ENCODE data around the gene BARHL1. TPM values are rescaled to one million over a fixed set of nuclear protein-coding genes. Genes with fewer than 3 reads are reported as not detected.

BARHL1 gene
- total RNA-seq, 1 donor from 2014 or later = not detected

DNA sequence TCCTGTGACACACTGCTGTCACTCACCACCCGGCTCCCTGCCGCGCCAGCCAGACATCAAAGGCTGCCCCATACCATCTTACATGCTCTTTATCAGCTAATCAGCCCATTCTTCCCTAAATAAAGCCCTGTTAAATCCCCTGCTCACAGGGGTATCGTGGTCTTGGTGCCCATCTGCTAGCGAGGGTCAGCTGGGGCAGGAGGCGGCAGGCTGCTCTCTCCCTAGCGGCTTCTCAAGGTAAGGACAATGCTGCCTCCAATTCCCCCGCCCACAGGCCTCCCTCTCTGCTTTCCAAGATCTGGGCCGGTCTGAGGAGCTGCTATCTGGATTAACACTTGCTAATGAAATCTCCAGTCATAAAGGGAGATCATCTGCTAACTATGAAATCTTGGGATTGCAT lies 26.8 kb downstream of the BARHL1 start:
- intact Hi-C loops (cut with micrococcal nuclease) = no loop called here

- intact Hi-C loops (cut with micrococcal nuclease) = no loop called here
Observed at GRCh38 chr9:132609829-132610228, 27.4 kb downstream of the BARHL1 start.

DNA sequence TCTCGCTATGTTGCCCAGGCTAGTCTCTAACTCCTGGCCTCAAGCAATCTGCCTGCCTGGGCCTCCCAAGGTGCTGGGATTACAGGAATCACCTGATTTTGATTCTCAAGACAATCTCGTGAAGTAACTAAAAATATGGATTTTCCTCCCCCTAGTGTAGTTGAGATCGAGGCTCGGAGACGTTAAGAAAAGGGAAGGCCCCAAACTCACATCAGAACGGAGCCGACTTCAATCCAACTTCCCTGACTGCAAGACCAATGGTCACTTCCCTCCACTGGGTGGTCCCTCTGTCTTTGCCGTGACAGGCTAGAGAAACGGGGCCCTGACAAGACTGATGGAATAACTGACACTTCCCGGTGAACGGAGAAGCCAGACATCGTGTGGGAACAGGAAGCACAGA lies 28.3 kb downstream of the BARHL1 start:
- intact Hi-C loops (cut with micrococcal nuclease) = no loop called here

DNA sequence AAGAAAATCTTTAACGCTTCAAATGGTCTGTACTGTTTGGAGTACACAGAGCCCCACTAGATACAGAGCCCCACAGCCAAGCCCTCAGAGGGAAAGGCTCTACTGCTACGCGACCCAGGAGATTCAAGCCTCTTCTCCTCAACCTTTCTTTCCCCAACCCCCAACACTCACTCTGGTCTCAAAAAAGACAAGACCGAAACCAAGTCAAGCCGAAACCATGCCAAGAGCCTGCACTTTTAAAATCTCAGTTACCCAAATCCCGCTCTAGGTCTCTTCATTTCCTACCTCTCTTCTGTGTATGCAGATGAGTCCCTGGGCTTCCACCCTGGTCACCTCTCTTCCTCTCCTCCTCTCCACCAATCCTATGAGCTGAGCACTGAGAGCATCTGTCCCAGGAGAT lies 31.9 kb downstream of the BARHL1 start:
- intact Hi-C loops (cut with micrococcal nuclease) = no loop called here

DNA sequence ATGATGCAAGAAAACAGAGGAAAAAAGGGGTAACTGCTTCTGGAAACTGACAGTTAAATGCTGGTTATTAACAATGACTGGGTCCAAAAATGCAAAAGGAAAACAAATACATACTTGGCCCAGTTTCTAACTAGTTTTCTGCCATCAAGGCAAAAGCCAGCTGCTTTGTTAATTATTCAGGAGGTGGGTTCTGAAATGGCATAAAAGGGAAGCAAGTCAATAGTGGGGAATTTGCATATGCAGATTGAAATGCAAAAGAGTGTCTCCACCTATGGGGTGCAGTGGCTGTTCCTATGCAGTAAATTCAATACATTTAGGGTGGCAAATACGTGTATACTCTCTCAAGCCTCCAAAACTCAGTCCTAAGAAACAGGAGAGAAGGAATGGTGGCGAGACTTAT lies 33.4 kb downstream of the BARHL1 start:
- intact Hi-C loops (cut with micrococcal nuclease) = no loop called here

DNA sequence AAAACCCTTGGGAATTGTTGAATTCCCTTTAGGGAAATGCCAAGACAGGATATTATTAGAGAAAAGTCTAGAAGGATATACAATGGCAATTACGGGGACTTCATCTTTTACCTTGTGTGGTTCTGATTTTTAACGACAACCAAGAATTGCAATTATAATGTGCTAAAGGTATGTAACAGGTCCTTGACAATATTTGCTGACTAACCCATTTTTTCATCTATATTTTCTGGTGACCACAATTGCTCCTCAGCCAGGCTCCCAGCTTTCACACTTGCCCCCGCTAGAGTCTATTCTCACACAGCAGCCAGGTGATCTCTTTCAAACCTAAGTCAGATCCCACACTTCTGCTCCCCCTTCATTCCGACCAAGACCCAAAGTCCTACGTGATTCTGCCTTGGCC lies 34.3 kb downstream of the BARHL1 start:
- intact Hi-C loops (cut with micrococcal nuclease) = no loop called here

DNA sequence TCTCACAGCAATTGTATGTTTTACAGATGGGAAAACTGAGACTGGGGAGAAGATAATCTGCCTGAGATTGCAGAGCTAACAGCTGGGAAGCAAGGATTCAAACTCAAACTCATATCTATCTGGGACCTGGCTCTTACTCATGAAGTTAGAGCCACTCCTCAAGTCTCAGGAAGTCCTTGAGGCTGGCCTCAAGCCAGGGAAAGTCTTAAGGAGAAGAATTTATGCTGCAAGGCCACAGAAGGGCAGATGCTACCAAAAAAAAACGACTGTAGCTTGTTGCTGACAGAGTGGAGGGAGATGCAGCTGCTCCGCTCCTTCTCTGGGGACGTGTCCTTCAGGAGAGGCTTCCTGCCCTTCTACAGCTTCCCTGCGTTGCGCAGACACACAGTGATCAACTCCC lies 39.8 kb downstream of the BARHL1 start:
- intact Hi-C loops (cut with micrococcal nuclease) = no loop called here

GRCh38 chr9:132626285-132626684 lies 43.9 kb downstream of the BARHL1 start:
- intact Hi-C loops (cut with micrococcal nuclease) = no loop called here

DNA sequence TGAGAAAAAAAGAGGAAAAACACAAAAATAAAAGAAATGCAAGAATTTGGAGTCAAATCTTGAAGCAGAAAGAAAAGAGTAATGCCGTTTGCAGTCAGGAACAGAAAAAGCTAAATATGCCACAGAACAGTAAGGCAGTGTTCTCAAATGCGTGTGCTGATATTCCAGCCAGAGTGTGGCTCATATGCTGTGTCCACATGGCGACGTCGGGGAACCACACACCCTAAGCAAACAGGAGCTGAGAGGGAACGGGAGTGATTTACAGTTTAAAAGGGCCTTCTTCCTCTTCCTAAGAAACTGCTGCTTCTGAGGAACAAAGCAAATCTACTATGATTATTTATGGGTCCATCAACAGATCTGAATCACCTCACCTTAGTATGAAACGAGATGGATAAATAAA lies 44.7 kb downstream of the BARHL1 start:
- intact Hi-C loops (cut with micrococcal nuclease) = no loop called here

DNA sequence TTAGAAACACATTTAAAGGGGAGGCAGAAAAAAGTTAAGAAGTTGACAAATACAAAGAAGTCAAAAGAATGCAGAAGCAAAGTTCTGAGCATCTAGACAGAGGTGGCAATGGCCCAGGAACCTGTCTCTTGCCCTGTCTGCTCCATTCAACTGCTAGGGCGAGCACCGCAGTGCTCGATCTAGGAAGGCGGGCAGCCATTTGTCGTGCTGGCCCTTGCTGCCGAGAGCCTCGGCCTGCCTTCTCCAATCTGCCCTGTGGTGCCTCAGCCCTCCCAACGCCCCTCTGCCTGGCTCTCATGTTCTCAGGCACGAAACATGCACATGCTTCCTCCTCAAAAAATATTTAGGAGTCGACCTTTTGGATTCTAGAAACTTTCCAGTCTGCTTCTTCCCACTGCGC lies 45.2 kb downstream of the BARHL1 start:
- intact Hi-C loops (cut with micrococcal nuclease) = no loop called here

DNA sequence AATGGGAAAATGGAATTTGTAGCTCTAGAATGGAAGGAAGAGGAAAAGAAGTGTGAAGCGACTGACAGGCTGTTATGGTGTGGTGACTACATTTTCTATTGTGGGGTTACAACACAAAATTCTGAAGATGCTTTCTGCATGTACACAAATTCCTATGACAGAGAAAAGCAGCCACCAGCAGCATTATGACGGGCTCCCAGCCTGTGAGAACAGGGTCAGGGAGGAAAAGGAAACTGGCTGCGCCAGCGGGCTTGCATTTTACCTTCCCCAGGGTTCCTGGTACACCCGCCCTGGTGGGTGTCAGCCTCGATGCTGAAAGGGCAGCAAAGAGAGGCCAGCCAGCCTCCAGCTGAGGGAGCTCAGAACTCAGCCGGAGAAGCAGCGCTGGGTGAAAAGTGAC lies 46.3 kb downstream of the BARHL1 start:
- intact Hi-C loops (cut with micrococcal nuclease) = no loop called here

DNA sequence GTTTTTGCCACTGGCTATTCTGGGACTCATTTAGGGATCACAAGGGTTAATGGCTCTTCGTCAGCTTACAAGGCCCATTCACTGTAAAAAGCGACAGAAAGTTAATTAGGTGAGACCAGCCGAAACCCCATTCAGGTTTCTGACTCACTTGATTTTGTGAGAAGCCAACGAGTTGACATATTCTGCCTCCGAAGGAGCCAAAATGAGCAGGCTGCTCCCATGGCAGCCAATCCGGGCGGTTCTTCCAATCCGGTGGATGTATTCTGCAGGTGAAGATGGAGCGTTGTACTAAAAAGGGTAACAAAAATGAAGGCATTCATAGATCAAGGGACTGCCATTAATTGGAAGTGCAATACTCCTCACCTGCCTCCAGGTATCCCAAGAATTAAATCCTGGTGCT lies 47.7 kb downstream of the BARHL1 start:
- intact Hi-C loops (cut with micrococcal nuclease) = no loop called here

DNA sequence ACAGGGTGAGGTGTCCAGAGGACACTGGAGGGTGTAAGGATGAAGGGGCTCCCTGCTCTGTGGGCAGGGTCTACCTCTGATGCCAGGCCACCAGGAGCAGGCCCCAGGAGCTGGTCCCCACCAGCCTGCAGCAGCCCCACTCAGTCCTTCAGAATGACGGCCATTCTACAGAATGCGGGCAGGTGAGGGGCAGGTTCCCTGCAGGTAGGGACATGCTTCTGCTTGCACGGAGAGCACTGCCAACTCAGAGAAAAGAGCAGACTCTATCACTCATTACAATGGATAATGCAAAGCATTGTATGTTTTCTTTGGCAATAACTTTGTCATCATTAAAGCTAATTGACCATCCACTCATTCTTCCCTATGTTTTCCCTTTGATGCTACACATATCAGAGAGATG lies 48.4 kb downstream of the BARHL1 start:
- intact Hi-C loops (cut with micrococcal nuclease) = no loop called here

- intact Hi-C loops (cut with micrococcal nuclease) = no loop called here
Observed at GRCh38 chr9:132631280-132631679, 48.9 kb downstream of the BARHL1 start.

GRCh38 chr9:132631685-132632084 lies 49.3 kb downstream of the BARHL1 start:
- intact Hi-C loops (cut with micrococcal nuclease) = no loop called here

DNA sequence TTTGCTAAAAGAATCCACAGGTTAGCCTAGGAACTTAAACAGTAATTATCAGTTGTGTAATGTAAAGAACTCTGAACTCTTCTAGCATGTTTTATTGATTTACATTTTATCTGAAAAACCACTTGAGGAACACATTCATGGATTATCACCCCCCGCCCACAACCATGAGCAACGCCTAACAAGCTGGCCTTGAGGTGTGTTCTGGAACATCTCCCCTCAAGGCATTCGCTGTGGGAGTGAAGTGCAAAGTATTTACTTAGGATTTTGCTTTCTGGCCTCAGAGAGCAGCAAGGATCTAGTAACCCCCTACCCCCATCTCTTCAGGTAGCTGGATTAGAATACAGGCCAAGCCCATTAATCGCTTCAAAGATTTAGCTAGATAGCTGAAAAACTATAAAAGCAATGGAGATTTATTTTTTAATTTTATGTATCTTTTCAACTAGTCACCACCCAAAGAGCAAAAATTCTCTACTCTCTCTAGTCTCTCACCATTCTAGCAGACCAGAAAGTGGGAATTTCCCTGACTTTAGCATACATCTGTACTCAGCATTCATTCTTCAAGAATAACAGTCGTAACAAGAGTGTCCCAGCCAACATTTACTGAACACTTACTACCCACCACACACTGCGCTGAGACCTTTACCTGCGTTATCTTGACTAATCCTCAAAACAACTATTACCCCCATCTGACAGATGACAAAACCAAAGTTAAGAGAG lies 50.2 kb downstream of the BARHL1 start:
- intact Hi-C loops (cut with micrococcal nuclease) = no loop called here

DNA sequence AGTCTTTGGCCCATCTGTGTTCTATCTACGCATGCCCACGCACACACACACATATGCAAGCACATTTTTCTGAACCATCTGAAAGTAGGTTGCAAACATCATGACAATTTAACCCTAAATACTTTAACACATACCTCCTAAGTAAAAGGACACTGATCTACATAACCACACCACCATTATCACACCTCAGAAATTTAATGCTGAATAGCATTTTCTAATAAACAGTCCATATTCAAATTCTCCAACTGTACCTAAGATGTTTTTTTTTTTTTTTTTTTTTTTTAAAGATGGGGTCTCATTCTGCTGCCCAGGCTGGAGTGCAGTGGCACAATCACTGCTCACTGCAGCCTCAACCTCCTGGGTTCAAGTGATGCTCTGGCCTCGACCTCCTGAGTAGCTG lies 51.9 kb downstream of the BARHL1 start:
- intact Hi-C loops (cut with micrococcal nuclease) = no loop called here

DNA sequence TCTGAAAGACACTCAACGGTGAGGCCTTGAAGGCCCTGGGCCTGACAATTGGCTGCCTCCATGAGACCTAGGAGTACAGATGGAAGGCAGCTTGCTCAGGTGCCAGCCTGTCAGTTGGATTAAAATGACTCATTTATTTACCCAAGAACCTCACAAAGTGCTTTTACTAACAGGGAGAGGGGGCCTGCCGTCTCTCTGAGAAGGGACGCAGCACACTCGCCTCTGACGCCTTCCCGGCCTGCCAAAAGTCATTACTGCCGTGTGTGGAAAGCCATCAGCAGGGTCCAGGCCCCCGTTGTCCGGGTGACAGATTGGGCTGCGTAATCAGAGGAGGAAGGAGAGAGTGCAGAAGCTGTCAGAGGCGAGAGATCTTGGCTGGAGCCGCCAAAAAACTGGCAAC lies 54.9 kb downstream of the BARHL1 start:
- intact Hi-C loops (cut with micrococcal nuclease) = no loop called here

- intact Hi-C loops (cut with micrococcal nuclease) = no loop called here
Observed at GRCh38 chr9:132637801-132638200, 55.4 kb downstream of the BARHL1 start.

DNA sequence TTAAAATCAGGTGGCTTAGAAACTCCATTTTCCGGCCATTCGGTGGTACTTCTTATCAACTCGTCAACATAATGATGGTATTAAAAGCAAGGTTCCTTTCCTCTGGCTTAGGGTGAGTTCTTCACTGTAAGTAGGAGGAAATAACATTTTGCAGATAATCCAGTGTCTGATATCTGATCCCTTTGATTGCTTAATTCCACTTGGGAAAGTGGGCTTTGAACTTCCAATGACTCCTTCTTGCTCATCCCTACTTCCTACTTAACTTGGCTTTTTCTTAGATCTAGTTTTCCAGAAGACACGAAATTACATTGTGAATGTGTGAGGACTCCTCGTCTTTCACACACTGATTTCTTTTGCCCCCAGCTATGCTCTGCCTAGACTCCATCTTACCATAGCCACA lies 55.8 kb downstream of the BARHL1 start:
- intact Hi-C loops (cut with micrococcal nuclease) = no loop called here

- intact Hi-C loops (cut with micrococcal nuclease) = no loop called here
Observed at GRCh38 chr9:132639322-132639721, 56.9 kb downstream of the BARHL1 start.
